ENCODE results near the gene HPS4.

DNA sequence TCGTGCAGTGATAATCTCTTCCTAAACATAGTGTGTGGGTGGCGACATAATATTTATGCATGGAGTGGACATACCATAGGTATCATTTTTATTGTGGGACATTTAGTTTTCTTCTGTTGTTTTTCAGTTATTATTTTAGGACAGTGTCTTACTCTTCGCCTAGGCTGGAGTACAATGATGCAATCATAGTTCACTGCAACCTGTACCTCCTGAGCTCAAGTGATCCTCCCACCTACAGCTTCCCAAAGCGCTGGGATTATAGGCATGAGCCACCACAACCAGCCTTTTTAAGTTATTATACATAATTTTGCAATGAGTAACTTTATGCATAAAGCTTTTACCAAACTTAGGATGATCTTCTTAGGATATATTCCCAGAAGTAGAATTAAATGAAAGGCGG, 2.8 kb upstream of the HPS4 start:
- TF ChIP-seq, protein P1, sequence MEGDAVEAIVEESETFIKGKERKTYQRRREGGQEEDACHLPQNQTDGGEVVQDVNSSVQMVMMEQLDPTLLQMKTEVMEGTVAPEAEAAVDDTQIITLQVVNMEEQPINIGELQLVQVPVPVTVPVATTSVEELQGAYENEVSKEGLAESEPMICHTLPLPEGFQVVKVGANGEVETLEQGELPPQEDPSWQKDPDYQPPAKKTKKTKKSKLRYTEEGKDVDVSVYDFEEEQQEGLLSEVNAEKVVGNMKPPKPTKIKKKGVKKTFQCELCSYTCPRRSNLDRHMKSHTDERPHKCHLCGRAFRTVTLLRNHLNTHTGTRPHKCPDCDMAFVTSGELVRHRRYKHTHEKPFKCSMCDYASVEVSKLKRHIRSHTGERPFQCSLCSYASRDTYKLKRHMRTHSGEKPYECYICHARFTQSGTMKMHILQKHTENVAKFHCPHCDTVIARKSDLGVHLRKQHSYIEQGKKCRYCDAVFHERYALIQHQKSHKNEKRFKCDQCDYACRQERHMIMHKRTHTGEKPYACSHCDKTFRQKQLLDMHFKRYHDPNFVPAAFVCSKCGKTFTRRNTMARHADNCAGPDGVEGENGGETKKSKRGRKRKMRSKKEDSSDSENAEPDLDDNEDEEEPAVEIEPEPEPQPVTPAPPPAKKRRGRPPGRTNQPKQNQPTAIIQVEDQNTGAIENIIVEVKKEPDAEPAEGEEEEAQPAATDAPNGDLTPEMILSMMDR (IDR thresholded peaks at IDR 0.05): no peak
- no peak for TF ChIP-seq POLR2A (IDR thresholded peaks at IDR 0.05)
